ENCODE results near the gene LRRC34.

Gene LRRC34

GRCh38 chr3:169847896-169848295, 35.2 kb upstream of the LRRC34 start:
- TF ChIP-seq CTCF (conservative IDR thresholded peaks at IDR 0.05; ENCODE audit: low read depth) = no peak
- H3K27ac ChIP-seq = peak overlapping the region; percentile 11; the same call in 1 of the 2 replicates
- CTCF ChIA-PET = no interaction called here
- no peak for DNase-seq (ENCODE audit: low spot score)
- POLR2A ChIA-PET (ENCODE audit: low non-redundant PET) = no interaction called here

- H3K27ac ChIP-seq = peak overlapping the region; percentile 66
- no peak for TF ChIP-seq CTCF (conservative IDR thresholded peaks at IDR 0.05; ENCODE audit: low read depth)
- POLR2A ChIA-PET (ENCODE audit: low non-redundant PET) = no interaction called here
- CTCF ChIA-PET = no interaction called here
- peak; percentile 82 for DNase-seq (ENCODE audit: low spot score)
These were observed 33.9 kb upstream of the LRRC34 start for GRCh38 chr3:169846458-169847193.

- H3K27ac ChIP-seq = no peak overlapping the region
- TF ChIP-seq CTCF (conservative IDR thresholded peaks at IDR 0.05; ENCODE audit: low read depth) = no peak
- CTCF ChIA-PET = interaction anchor here (0.6 kb wide), 1 partner anchor 18 kb away, joined by 3 read pairs; no protein-coding TSS in a partner anchor
- POLR2A ChIA-PET (ENCODE audit: low non-redundant PET) = no interaction called here
- DNase-seq (ENCODE audit: low spot score) = no peak
These were observed 30.3 kb upstream of the LRRC34 start for GRCh38 chr3:169842960-169843359.

- ChIA-PET POLR2A (ENCODE audit: low non-redundant PET) (no interaction called here), CTCF (no interaction called here)
- H3K27ac ChIP-seq = no peak overlapping the region
- DNase-seq (ENCODE audit: low spot score) = no peak
- no peak for TF ChIP-seq CTCF (conservative IDR thresholded peaks at IDR 0.05; ENCODE audit: low read depth)
These were observed 28.5 kb upstream of the LRRC34 start for GRCh38 chr3:169841171-169841570.

GRCh38 chr3:169838511-169839030, 25.9 kb upstream of the LRRC34 start:
- no peak overlapping the region for H3K27ac ChIP-seq
- no peak for TF ChIP-seq CTCF (conservative IDR thresholded peaks at IDR 0.05; ENCODE audit: low read depth)
- ChIA-PET CTCF (no interaction called here), POLR2A (ENCODE audit: low non-redundant PET) (no interaction called here)
- no peak for DNase-seq (ENCODE audit: low spot score)

- POLR2A ChIA-PET (ENCODE audit: low non-redundant PET) = no interaction called here
- CTCF ChIA-PET = no interaction called here
- H3K27ac ChIP-seq = no peak overlapping the region
- DNase-seq (ENCODE audit: low spot score) = no peak
- no peak for TF ChIP-seq CTCF (conservative IDR thresholded peaks at IDR 0.05; ENCODE audit: low read depth)
These were observed 24.2 kb upstream of the LRRC34 start for GRCh38 chr3:169836942-169837275.
